ENCODE measurements around the gene INPP5A. TPM values are rescaled to one million over a fixed set of nuclear protein-coding genes. Genes with fewer than 3 reads are reported as not detected.

Gene INPP5A
- total and polyA plus RNA-seq, 10 of the 15 experiments (the other 5 are each of a cell fraction or from before 2014, with no cell fraction given) = 0.52 to 15.0 (median 6.3) TPM

- TF ChIP-seq NKRF (conservative IDR thresholded peaks at IDR 0.05) = no peak
- TF ChIP-seq CHD1 (IDR thresholded peaks at IDR 0.05; ENCODE audit: low read depth, low read length) = no peak
- no peak for TF ChIP-seq CTCF (IDR thresholded peaks at IDR 0.05 in 2 of 3, conservative IDR thresholded peaks at IDR 0.05 in 1 of 3; ENCODE audit: control insufficient read depth in 2 of 3, extremely low read depth in 1 of 3, insufficient read depth in 1 of 3, low read depth in 3 of 3, low read length in 3 of 3)
- no peak for TF ChIP-seq NR2C2 (IDR thresholded peaks at IDR 0.05; ENCODE audit: borderline replicate concordance, control insufficient read depth, insufficient read length, low read depth)
These were observed 4.6 kb downstream of the INPP5A start (continued) for GRCh38 chr10:132542086-132542775.

GRCh38 chr10:132542819-132543218 lies 5.2 kb downstream of the INPP5A start:
- Histone ChIP-seq H4K20me1 (ENCODE audit: control insufficient read depth, insufficient read depth) (peaks cover 9% of the 10 kb centered on the region), H3K9me3 (replicated peaks; ENCODE audit: control insufficient read depth, insufficient read depth, low read length) (no peaks in the 10 kb centered on the region), H3K27me3 (replicated peaks in 1 of 2; ENCODE audit: control insufficient read depth in 2 of 2, insufficient read depth in 2 of 2, low read length in 1 of 2) (no peaks in the 10 kb centered on the region; a peak in 1 of 4 replicates), H3K27ac (ENCODE audit: control insufficient read depth, insufficient read depth) (no peak overlapping the region), H3K9ac (ENCODE audit: control insufficient read depth, insufficient read depth, low read length) (no peak overlapping the region), H3K4me1 (ENCODE audit: control insufficient read depth, insufficient read depth, low read length) (peaks cover 35% of the 10 kb centered on the region), H3K4me3 (no peak overlapping the region), H2AFZ (ENCODE audit: control insufficient read depth, low read depth, low read length) (no peak overlapping the region), H3K36me3 (ENCODE audit: control insufficient read depth in 2 of 2, insufficient read depth in 2 of 2, low read length in 1 of 2) (no peaks in the 10 kb centered on the region), H3K4me2 (ENCODE audit: control insufficient read depth, insufficient read depth) (no peak overlapping the region), H3K79me2 (ENCODE audit: control insufficient read depth, insufficient read depth, low read length) (peaks cover 22% of the 10 kb centered on the region)
- CTCF ChIA-PET = interaction anchor here (4.5 kb wide), 1 partner anchor 8 kb away, joined by 26 read pairs; no protein-coding TSS in a partner anchor
- in situ Hi-C loops (cut with MboI) (no loop called here), intact Hi-C loops (cut with micrococcal nuclease; ENCODE audit: unreplicated experiment) (no loop called here)
- POLR2A ChIA-PET = interaction anchor here (4.6 kb wide), 1 partner anchor 29 kb away, joined by 29 read pairs; no protein-coding TSS in a partner anchor
- RAD21 ChIA-PET (ENCODE audit: unreplicated experiment) = interaction anchor here (0.8 to 6.1 kb wide), 2 partner anchors 29 to 83 kb away, joined by 3 to 91 read pairs; no protein-coding TSS in a partner anchor
- ATAC-seq (no peak), FAIRE-seq (no peak), DNase-seq (ENCODE audit: low read depth, low spot score) (no peak)
- WGBS (ENCODE audit: insufficient coverage, insufficient replicate concordance, low lambda C conversion rate, missing lambda C conversion rate) = 100% methylated on average over 3 of the region's 3 CpGs
- SMC1A ChIA-PET (ENCODE audit: uncharacterized antibody, unreplicated experiment) = interaction anchor here (2.2 to 5.5 kb wide), 2 partner anchors 18 to 29 kb away, joined by 10 to 61 read pairs; no protein-coding TSS in a partner anchor
- no TSS peak for BruUV-seq (replicated peaks)
- no peak for TF ChIP-seq SUPT20H (IDR thresholded peaks at IDR 0.05; ENCODE audit: borderline replicate concordance, control insufficient read depth, low read depth, low read length)
- TF ChIP-seq CBX5 (IDR thresholded peaks at IDR 0.05; ENCODE audit: low read depth) = no peak
- TF ChIP-seq TCF7 (IDR thresholded peaks at IDR 0.05; ENCODE audit: borderline replicate concordance) = no peak
- TF ChIP-seq IRF5 (IDR thresholded peaks at IDR 0.05; ENCODE audit: borderline replicate concordance) = no peak
- TF ChIP-seq MTA2 (IDR thresholded peaks at IDR 0.05; ENCODE audit: low read depth) = no peak
- TF ChIP-seq CHD2 (IDR thresholded peaks at IDR 0.05; ENCODE audit: borderline replicate concordance, low read depth, low read length) = no peak
- no peak for TF ChIP-seq BCL11A (IDR thresholded peaks at IDR 0.05; ENCODE audit: low read depth, low read length)
- no peak for TF ChIP-seq ELK1 (IDR thresholded peaks at IDR 0.05; ENCODE audit: low read depth, low read length)

Measured in GM12878 (cell line).